ENCODE data around the gene RBM8A. TPM values are rescaled to one million over a fixed set of nuclear protein-coding genes. Genes with fewer than 3 reads are reported as not detected.

Gene RBM8A
- total and polyA plus RNA-seq, 7 donors = 82.9 to 527 (median 207) TPM

GRCh38 chr1:145963265-145964019 lies 36.2 kb upstream of the RBM8A start:
- Histone ChIP-seq H3K4me3 (peak overlapping the region; percentile 85), H3K9me3 (peaks cover 6% of the 10 kb centered on the region), H3K27ac (peak overlapping the region; percentile 86), H3K4me1 (peaks cover 49% of the 10 kb centered on the region), H3K27me3 (ENCODE audit: insufficient read depth in 3 of 3, low read length in 2 of 3) (no peaks in the 10 kb centered on the region), H3K36me3 (ENCODE audit: insufficient read depth in 1 of 2, low read depth in 1 of 2) (peaks cover 0 to 5% of the 10 kb centered on the region in 2 donors)
- 29 to 37% (median 29%) methylated on average over 5 of the region's 5 CpGs for WGBS, 3 donors
- no peak for TF ChIP-seq CTCF (IDR thresholded peaks at IDR 0.05)
- DNase-seq (no peak), ATAC-seq (no peak)
- intact Hi-C loops (cut with DNase I) = loop anchor here in 1 of 2 donors (5.0 kb wide), 1 partner anchor 106 kb away; the partner anchor contains the start of gene PIAS3

- peak overlapping the region; percentile 86 for H3K27ac ChIP-seq
- H3K4me3 ChIP-seq = peak overlapping the region; percentile 85
- no peaks in the 10 kb centered on the region for H3K36me3 ChIP-seq (ENCODE audit: insufficient read depth in 1 of 2, low read depth in 1 of 2)
- ATAC-seq = peak in 3 of 4 donors; percentile 3 to 35 (median 9)
- H3K9me3 ChIP-seq = peaks cover 3% of the 10 kb centered on the region
- peak; percentile 69 to 80 for DNase-seq
- intact Hi-C loops (cut with DNase I) = loop anchor here in 1 of 2 donors (5.0 kb wide), 1 partner anchor 105 kb away; the partner anchor contains the start of gene PIAS3
- H3K4me1 ChIP-seq = peaks cover 53% of the 10 kb centered on the region
- no peak for TF ChIP-seq CTCF (IDR thresholded peaks at IDR 0.05)
- WGBS, 3 donors = 2 to 11% (median 7%) methylated on average over 19 to 29 of the region's 36 CpGs
- no peaks in the 10 kb centered on the region for H3K27me3 ChIP-seq (ENCODE audit: insufficient read depth in 3 of 3, low read length in 2 of 3)
Observed at GRCh38 chr1:145962157-145963102, 35.1 kb upstream of the RBM8A start.

- H3K27ac ChIP-seq = peak overlapping the region; percentile 86
- peak; percentile 63 to 76 for DNase-seq
- H3K9me3 ChIP-seq = no peaks in the 10 kb centered on the region
- peak overlapping the region; percentile 85 for H3K4me3 ChIP-seq
- H3K36me3 ChIP-seq (ENCODE audit: insufficient read depth in 1 of 2, low read depth in 1 of 2) = no peaks in the 10 kb centered on the region
- no peaks in the 10 kb centered on the region for H3K27me3 ChIP-seq (ENCODE audit: insufficient read depth in 3 of 3, low read length in 2 of 3)
- intact Hi-C loops (cut with DNase I) = loop anchor here in 1 of 2 donors (2.0 to 5.0 kb wide), 2 partner anchors 17 to 104 kb away; partner anchors contain the start of gene PIAS3
- ATAC-seq = peak in 1 of 4 donors; percentile 22
- no peak for TF ChIP-seq CTCF (IDR thresholded peaks at IDR 0.05)
- H3K4me1 ChIP-seq = peaks cover 58% of the 10 kb centered on the region
- 2 to 8% (median 3%) methylated on average over 38 to 57 of the region's 57 CpGs for WGBS, 3 donors
Observed at GRCh38 chr1:145961425-145962156, 34.3 kb upstream of the RBM8A start.

GRCh38 chr1:145961109-145961424 lies 33.8 kb upstream of the RBM8A start:
- Histone ChIP-seq H3K4me3 (peak overlapping the region; percentile 85), H3K27me3 (ENCODE audit: insufficient read depth in 3 of 3, low read length in 2 of 3) (no peaks in the 10 kb centered on the region), H3K36me3 (ENCODE audit: insufficient read depth in 1 of 2, low read depth in 1 of 2) (no peaks in the 10 kb centered on the region), H3K4me1 (peaks cover 64% of the 10 kb centered on the region), H3K27ac (peak overlapping the region; percentile 86), H3K9me3 (no peaks in the 10 kb centered on the region)
- no peak for TF ChIP-seq CTCF (IDR thresholded peaks at IDR 0.05)
- WGBS, 3 donors = 1 to 2% (median 2%) methylated on average over 18 to 22 of the region's 22 CpGs
- intact Hi-C loops (cut with DNase I) = loop anchor here in 1 of 2 donors (2.0 to 5.0 kb wide), 2 partner anchors 18 to 104 kb away; partner anchors contain the start of gene PIAS3
- peak in 1 of 2 donors; percentile 37 for DNase-seq
- no peak for ATAC-seq

Measured in psoas muscle (tissue), 8 donors.